ENCODE data around the gene GLRX5.

GLRX5 gene

GRCh38 chr14:95536036-95536593, 1.3 kb downstream of the GLRX5 start:
- H3K79me2 ChIP-seq (ENCODE audit: low read length), result peaks cover 96% of the 10 kb centered on the region
- peak overlapping the region; percentile 76 for H3K9ac ChIP-seq (ENCODE audit: low read length)
- TF ChIP-seq EZH2phosphoT487 (IDR thresholded peaks at IDR 0.05; ENCODE audit: low read depth) (no peak), CTCF (IDR thresholded peaks at IDR 0.05; ENCODE audit: low read depth, low read length) (no peak)
- H3K4me3 ChIP-seq (ENCODE audit: low read length), result peak overlapping the region; percentile 87
- H3K9me3 ChIP-seq (ENCODE audit: insufficient read depth, low read length), result no peaks in the 10 kb centered on the region
- no peaks in the 10 kb centered on the region for H3K27me3 ChIP-seq (ENCODE audit: low read depth, low read length)
- H3K27ac ChIP-seq (ENCODE audit: low read length), result no peak overlapping the region
- peaks cover 40% of the 10 kb centered on the region for H4K20me1 ChIP-seq (ENCODE audit: insufficient read depth, low read length)
- H2AFZ ChIP-seq (ENCODE audit: low read depth, low read length), result no peak overlapping the region
- peak overlapping the region; percentile 79 for H3K4me2 ChIP-seq (ENCODE audit: low read length)
- peaks cover 15% of the 10 kb centered on the region for H3K36me3 ChIP-seq (replicated peaks; ENCODE audit: low read depth, low read length)
- H3K4me1 ChIP-seq (ENCODE audit: low read length), result peaks cover 31% of the 10 kb centered on the region

GRCh38 chr14:95536671-95537070, 1.8 kb downstream of the GLRX5 start:
- TF ChIP-seq CTCF (IDR thresholded peaks at IDR 0.05; ENCODE audit: low read depth, low read length) (no peak), EZH2phosphoT487 (IDR thresholded peaks at IDR 0.05; ENCODE audit: low read depth) (no peak)
- Histone ChIP-seq H3K36me3 (replicated peaks; ENCODE audit: low read depth, low read length) (peaks cover 11% of the 10 kb centered on the region), H3K27me3 (ENCODE audit: low read depth, low read length) (no peaks in the 10 kb centered on the region), H3K4me1 (ENCODE audit: low read length) (peaks cover 26% of the 10 kb centered on the region), H3K9ac (ENCODE audit: low read length) (peak overlapping the region; percentile 76; the same call in 1 of the 2 replicates), H3K27ac (ENCODE audit: low read length) (no peak overlapping the region), H3K4me2 (ENCODE audit: low read length) (peak overlapping the region; percentile 79), H4K20me1 (ENCODE audit: insufficient read depth, low read length) (peaks cover 44% of the 10 kb centered on the region), H3K9me3 (ENCODE audit: insufficient read depth, low read length) (no peaks in the 10 kb centered on the region), H2AFZ (ENCODE audit: low read depth, low read length) (no peak overlapping the region), H3K79me2 (ENCODE audit: low read length) (peaks cover 96% of the 10 kb centered on the region), H3K4me3 (ENCODE audit: low read length) (peak overlapping the region; percentile 87)

- TF ChIP-seq EZH2phosphoT487 (IDR thresholded peaks at IDR 0.05; ENCODE audit: low read depth) (no peak), CTCF (IDR thresholded peaks at IDR 0.05; ENCODE audit: low read depth, low read length) (no peak)
Measured at GRCh38 chr14:95537298-95538089, 2.6 kb downstream of the GLRX5 start.

GRCh38 chr14:95538801-95539509, 4.1 kb downstream of the GLRX5 start:
- H3K27me3 ChIP-seq (ENCODE audit: low read depth, low read length), result no peaks in the 10 kb centered on the region
- H3K4me3 ChIP-seq (ENCODE audit: low read length), result no peak overlapping the region
- no peaks in the 10 kb centered on the region for H3K36me3 ChIP-seq (replicated peaks; ENCODE audit: low read depth, low read length)
- no peak overlapping the region for H3K27ac ChIP-seq (ENCODE audit: low read length)
- H3K9ac ChIP-seq (ENCODE audit: low read length), result no peak overlapping the region
- no peak overlapping the region for H3K4me2 ChIP-seq (ENCODE audit: low read length)
- peaks cover 42% of the 10 kb centered on the region for H4K20me1 ChIP-seq (ENCODE audit: insufficient read depth, low read length)
- H2AFZ ChIP-seq (ENCODE audit: low read depth, low read length), result no peak overlapping the region
- peaks cover 92% of the 10 kb centered on the region for H3K79me2 ChIP-seq (ENCODE audit: low read length)
- peaks cover 13% of the 10 kb centered on the region for H3K4me1 ChIP-seq (ENCODE audit: low read length)
- TF ChIP-seq EZH2phosphoT487 (IDR thresholded peaks at IDR 0.05; ENCODE audit: low read depth) (no peak), CTCF (IDR thresholded peaks at IDR 0.05; ENCODE audit: low read depth, low read length) (no peak)
- H3K9me3 ChIP-seq (ENCODE audit: insufficient read depth, low read length), result no peaks in the 10 kb centered on the region

More at GRCh38 chr14:95537298-95538089, 2.6 kb downstream of the GLRX5 start:
- peaks cover 18% of the 10 kb centered on the region for H3K4me1 ChIP-seq (ENCODE audit: low read length)
- H4K20me1 ChIP-seq (ENCODE audit: insufficient read depth, low read length), result peaks cover 42% of the 10 kb centered on the region
- peaks cover 2% of the 10 kb centered on the region for H3K36me3 ChIP-seq (replicated peaks; ENCODE audit: low read depth, low read length)
- no peaks in the 10 kb centered on the region for H3K9me3 ChIP-seq (ENCODE audit: insufficient read depth, low read length)
- peaks cover 96% of the 10 kb centered on the region for H3K79me2 ChIP-seq (ENCODE audit: low read length)
- H3K27me3 ChIP-seq (ENCODE audit: low read depth, low read length), result no peaks in the 10 kb centered on the region
- no peak overlapping the region for H3K4me2 ChIP-seq (ENCODE audit: low read length)
- H3K9ac ChIP-seq (ENCODE audit: low read length), result no peak overlapping the region
- H3K27ac ChIP-seq (ENCODE audit: low read length), result no peak overlapping the region
- H3K4me3 ChIP-seq (ENCODE audit: low read length), result no peak overlapping the region
- no peak overlapping the region for H2AFZ ChIP-seq (ENCODE audit: low read depth, low read length)
